ENCODE results near the gene MAML3. TPM values are rescaled to one million over a fixed set of nuclear protein-coding genes. Genes with fewer than 3 reads are reported as not detected.

MAML3 gene
- total RNA-seq, 1 experiment from 2014 or later = 12.1 TPM

DNA sequence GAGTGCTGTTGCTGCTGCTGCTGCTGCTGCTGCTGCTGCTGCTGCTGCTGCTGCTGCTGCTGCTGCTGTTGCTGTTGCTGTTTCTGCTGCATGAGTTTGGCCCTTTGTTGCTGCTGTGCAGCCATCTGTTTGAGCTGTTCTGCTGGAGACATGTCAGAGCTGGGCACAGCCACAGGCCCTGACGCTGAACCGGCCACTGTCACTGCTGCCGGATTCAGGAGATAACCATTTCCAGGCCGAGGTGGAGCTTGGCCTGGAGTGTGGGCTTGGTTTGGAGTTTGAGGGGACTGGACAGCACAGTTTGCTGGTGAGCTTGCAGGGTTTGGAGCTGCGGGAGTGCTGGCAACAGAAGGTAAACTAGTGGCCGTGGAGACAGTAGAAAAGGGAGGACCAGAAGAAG, 264.1 kb downstream of the MAML3 start:
- ChIA-PET CTCF (no interaction called here), POLR2A (no interaction called here)
- H3K9me3 ChIP-seq = no peaks in the 10 kb centered on the region

DNA sequence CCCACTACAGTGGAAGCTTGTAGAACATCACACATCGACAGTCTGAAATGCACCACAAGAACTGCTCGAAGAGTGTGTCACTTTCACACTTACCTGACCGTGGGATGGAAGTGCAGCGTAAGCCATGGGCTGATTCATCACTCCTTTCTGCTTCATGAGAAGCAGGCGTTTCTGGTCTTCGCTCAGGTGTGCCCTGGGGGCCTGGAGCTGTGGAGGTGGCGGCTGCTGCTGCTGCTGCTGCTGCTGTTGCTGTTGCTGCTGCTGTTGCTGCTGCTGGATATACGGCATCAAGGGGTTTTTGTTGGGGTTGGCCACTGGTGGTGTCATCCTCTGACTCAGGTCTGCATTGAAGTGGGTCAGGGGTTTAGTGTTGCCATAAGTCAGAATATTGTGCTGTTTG, 264.7 kb downstream of the MAML3 start:
- Histone ChIP-seq H3K36me3 (ENCODE audit: control insufficient read depth, insufficient read depth, low read length) (no peaks in the 10 kb centered on the region), H3K4me1 (no peaks in the 10 kb centered on the region), H3K27me3 (replicated peaks; ENCODE audit: control insufficient read depth, insufficient read depth, low read length) (no peaks in the 10 kb centered on the region), H3K4me3 (ENCODE audit: low read depth, low read length) (no peak overlapping the region), H3K9me3 (no peaks in the 10 kb centered on the region)
- Mint-ChIP-seq H3K27ac (ENCODE audit: unreplicated experiment) (no peak overlapping the region), H3K9me3 (ENCODE audit: unreplicated experiment) (no peaks in the 10 kb centered on the region), H3K27me3 (ENCODE audit: insufficient read depth, unreplicated experiment) (no peaks in the 10 kb centered on the region), H3K4me1 (ENCODE audit: low read depth, unreplicated experiment) (no peaks in the 10 kb centered on the region), H3K4me3 (ENCODE audit: unreplicated experiment) (no peak overlapping the region), H3K36me3 (ENCODE audit: insufficient read depth, unreplicated experiment) (peaks cover 5% of the 10 kb centered on the region)
- POLR2A ChIA-PET = no interaction called here
- no TSS peak for BruUV-seq (replicated peaks)
- intact Hi-C loops (cut with micrococcal nuclease; ENCODE audit: unreplicated experiment) = no loop called here
- CTCF ChIA-PET = no interaction called here
- no peak for DNase-seq
- TF ChIP-seq, protein P1, sequence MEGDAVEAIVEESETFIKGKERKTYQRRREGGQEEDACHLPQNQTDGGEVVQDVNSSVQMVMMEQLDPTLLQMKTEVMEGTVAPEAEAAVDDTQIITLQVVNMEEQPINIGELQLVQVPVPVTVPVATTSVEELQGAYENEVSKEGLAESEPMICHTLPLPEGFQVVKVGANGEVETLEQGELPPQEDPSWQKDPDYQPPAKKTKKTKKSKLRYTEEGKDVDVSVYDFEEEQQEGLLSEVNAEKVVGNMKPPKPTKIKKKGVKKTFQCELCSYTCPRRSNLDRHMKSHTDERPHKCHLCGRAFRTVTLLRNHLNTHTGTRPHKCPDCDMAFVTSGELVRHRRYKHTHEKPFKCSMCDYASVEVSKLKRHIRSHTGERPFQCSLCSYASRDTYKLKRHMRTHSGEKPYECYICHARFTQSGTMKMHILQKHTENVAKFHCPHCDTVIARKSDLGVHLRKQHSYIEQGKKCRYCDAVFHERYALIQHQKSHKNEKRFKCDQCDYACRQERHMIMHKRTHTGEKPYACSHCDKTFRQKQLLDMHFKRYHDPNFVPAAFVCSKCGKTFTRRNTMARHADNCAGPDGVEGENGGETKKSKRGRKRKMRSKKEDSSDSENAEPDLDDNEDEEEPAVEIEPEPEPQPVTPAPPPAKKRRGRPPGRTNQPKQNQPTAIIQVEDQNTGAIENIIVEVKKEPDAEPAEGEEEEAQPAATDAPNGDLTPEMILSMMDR (IDR thresholded peaks at IDR 0.05; ENCODE audit: insufficient read depth in 1 of 2, low read depth in 1 of 2, low read length in 1 of 2, severe bottlenecking in 1 of 2, unreplicated experiment in 1 of 2) = no peak

More for the DNA sequence above, 264.1 kb downstream of the MAML3 start:
- DNase-seq = no peak
- H3K4me3 ChIP-seq (ENCODE audit: low read depth, low read length) = no peak overlapping the region
- Mint-ChIP-seq H3K9me3 (ENCODE audit: unreplicated experiment) (no peaks in the 10 kb centered on the region), H3K36me3 (ENCODE audit: insufficient read depth, unreplicated experiment) (peaks cover 5% of the 10 kb centered on the region), H3K4me3 (ENCODE audit: unreplicated experiment) (no peak overlapping the region), H3K27ac (ENCODE audit: unreplicated experiment) (no peak overlapping the region), H3K27me3 (ENCODE audit: insufficient read depth, unreplicated experiment) (no peaks in the 10 kb centered on the region), H3K4me1 (ENCODE audit: low read depth, unreplicated experiment) (no peaks in the 10 kb centered on the region)
- H3K36me3 ChIP-seq (ENCODE audit: control insufficient read depth, insufficient read depth, low read length) = no peaks in the 10 kb centered on the region
- intact Hi-C loops (cut with micrococcal nuclease; ENCODE audit: unreplicated experiment) = no loop called here
- no peaks in the 10 kb centered on the region for H3K27me3 ChIP-seq (replicated peaks; ENCODE audit: control insufficient read depth, insufficient read depth, low read length)
- TF ChIP-seq, protein P1 (IDR thresholded peaks at IDR 0.05; ENCODE audit: insufficient read depth in 1 of 2, low read depth in 1 of 2, low read length in 1 of 2, severe bottlenecking in 1 of 2, unreplicated experiment in 1 of 2) = no peak
- no TSS peak for BruUV-seq (replicated peaks)
- H3K4me1 ChIP-seq = no peaks in the 10 kb centered on the region

DNA sequence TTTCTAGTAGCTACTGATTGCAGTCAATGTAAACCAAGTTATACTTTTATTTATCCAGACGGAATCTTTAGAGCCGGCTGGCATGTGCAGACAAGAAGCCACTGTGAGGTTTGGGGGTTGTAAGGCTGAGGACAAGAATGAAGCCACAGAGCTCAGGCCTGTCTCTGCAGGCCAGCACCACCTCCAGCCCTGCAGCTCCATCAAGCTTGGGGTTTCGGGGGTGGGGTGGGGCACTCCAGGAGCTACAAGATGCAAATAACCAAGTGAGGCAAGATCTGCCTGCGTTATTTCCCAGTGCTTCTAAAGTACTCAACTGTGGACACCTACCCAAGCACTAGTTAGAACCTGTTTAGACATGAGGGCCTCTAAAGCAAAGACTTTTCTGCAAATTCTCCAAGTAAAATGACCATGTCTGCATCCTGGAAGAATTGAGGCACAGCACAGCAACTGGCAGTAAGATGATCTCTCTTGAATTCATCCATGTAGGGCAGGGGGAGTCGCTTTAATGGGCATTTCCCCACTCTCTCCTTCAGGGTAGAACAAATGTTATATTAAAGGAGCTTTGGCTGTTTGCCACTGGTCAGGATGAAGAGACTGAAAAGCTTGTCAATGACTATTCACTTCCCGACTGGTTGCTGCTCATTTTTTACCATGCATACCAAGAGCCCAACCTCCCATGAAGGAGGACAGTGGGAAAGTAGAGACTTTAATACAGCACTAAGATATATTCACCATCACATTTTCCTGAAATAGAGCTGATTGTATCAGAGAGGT, 265.8 kb downstream of the MAML3 start:
- TF ChIP-seq, protein P1 (IDR thresholded peaks at IDR 0.05; ENCODE audit: insufficient read depth in 1 of 2, low read depth in 1 of 2, low read length in 1 of 2, severe bottlenecking in 1 of 2, unreplicated experiment in 1 of 2) = no peak
- peaks cover 6% of the 10 kb centered on the region for H3K9me3 Mint-ChIP-seq (ENCODE audit: unreplicated experiment)
- no peaks in the 10 kb centered on the region for H3K9me3 ChIP-seq
- no peak overlapping the region for H3K27ac Mint-ChIP-seq (ENCODE audit: unreplicated experiment)
- ChIA-PET CTCF (interaction anchor here (0.7 kb wide), 1 partner anchor 162 kb away, joined by 5 read pairs; no protein-coding TSS in a partner anchor), POLR2A (no interaction called here)
- H3K4me1 Mint-ChIP-seq (ENCODE audit: low read depth, unreplicated experiment) = no peaks in the 10 kb centered on the region
- H3K4me3 ChIP-seq (ENCODE audit: low read depth, low read length) = no peak overlapping the region
- no peak for DNase-seq
- no peaks in the 10 kb centered on the region for H3K27me3 ChIP-seq (replicated peaks; ENCODE audit: control insufficient read depth, insufficient read depth, low read length)
- no peaks in the 10 kb centered on the region for H3K4me1 ChIP-seq
- H3K27me3 Mint-ChIP-seq (ENCODE audit: insufficient read depth, unreplicated experiment) = no peaks in the 10 kb centered on the region
- intact Hi-C loops (cut with micrococcal nuclease; ENCODE audit: unreplicated experiment) = no loop called here
- H3K4me3 Mint-ChIP-seq (ENCODE audit: unreplicated experiment) = no peak overlapping the region
- no TSS peak for BruUV-seq (replicated peaks)
- peaks cover 5% of the 10 kb centered on the region for H3K36me3 Mint-ChIP-seq (ENCODE audit: insufficient read depth, unreplicated experiment)
- no peaks in the 10 kb centered on the region for H3K36me3 ChIP-seq (ENCODE audit: control insufficient read depth, insufficient read depth, low read length)

Measured in Caco-2 (cell line).